Vagina (tissue), 2 donors: ENCODE measurements around the gene TRABD2B.

Source experiments
- CTCF ChIP-seq, 3 experiments: fragments of 450-650 bp in 2 of 3; fragments of 200-600 bp in 1 of 3; sonication (generic) in 1 of 3; IDR thresholded peaks; one replicate each; pipeline ENCODE4 v1.5.1; 2017 to 2019; ENCODE audit warnings: antibody characterized with exemption in 3 of 3, mild to moderate bottlenecking in 2 of 3, moderate library complexity in 2 of 3
- POLR2A ChIP-seq, 2 donors: fragments of 450-650 bp; IDR thresholded peaks; one replicate each; pipeline ENCODE4 v1.6.1; 2017; ENCODE audit warnings: antibody characterized with exemption in 2 of 2, mild to moderate bottlenecking in 2 of 2, moderate library complexity in 2 of 2
- POLR2AphosphoS5 ChIP-seq, 2 donors: sonication (generic); formaldehyde crosslinking; IDR thresholded peaks; one replicate each; pipeline ENCODE4 v1.9.0; 2017; ENCODE audit warnings: antibody characterized with exemption in 2 of 2, mild to moderate bottlenecking in 2 of 2, low read depth in 1 of 2; ENCODE audit not compliant: insufficient read depth in 1 of 2

GRCh38 chr1:48038270-48038767 lies 41.1 kb upstream of the TRABD2B start:
- TF ChIP-seq CTCF (IDR thresholded peaks at IDR 0.05), result no peak
- TF ChIP-seq POLR2A (IDR thresholded peaks at IDR 0.05), result no peak
- no peak for TF ChIP-seq POLR2AphosphoS5 (IDR thresholded peaks at IDR 0.05; ENCODE audit: insufficient read depth in 1 of 2, low read depth in 1 of 2)
